ENCODE measurements around the gene CACNG3.
"Not testable (repeated sequence)": the region's sequence is repeated elsewhere in the genome, so short reads cannot be mapped to it uniquely, and the experiment has no call there.

Gene CACNG3

DNA sequence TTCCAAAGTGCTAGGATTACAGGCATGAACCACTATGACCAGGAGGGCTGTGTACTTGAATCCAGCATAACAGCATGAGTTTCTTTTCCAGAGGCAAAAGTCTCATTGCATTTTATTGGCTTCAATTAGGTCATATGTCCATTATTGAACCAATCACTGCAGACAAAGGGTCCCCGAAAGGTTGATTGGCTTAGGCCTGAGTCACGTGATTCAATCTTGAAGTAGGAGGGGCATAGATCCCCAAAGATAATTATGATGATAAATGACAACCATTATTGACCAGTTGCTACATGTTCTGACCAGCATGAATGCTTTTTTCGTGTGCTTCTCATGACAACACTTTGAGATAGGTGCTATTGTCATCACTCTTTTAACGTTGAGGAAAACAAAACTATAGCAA lies 25.3 kb downstream of the CACNG3 start:
- DNase-seq: no peak

DNA sequence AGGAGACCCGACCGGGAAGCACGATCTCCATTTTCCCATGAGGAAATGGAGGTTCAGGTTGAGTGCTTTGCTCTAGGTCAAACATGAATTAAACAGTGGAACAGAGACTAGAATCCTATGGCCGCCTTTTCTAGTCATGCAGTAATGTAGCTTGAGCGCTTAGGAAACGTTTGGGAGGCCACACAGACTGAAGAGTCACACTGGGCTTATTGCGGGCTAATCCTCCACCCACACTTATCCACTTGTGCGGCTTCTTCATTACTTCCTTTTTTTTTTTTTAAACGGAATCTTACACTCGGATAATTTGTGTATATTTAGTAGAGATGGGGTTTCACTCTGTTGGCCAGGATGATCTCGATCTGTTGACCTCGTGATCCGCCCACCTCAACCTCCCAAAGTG lies 26.0 kb downstream of the CACNG3 start:
- no peak for DNase-seq

DNA sequence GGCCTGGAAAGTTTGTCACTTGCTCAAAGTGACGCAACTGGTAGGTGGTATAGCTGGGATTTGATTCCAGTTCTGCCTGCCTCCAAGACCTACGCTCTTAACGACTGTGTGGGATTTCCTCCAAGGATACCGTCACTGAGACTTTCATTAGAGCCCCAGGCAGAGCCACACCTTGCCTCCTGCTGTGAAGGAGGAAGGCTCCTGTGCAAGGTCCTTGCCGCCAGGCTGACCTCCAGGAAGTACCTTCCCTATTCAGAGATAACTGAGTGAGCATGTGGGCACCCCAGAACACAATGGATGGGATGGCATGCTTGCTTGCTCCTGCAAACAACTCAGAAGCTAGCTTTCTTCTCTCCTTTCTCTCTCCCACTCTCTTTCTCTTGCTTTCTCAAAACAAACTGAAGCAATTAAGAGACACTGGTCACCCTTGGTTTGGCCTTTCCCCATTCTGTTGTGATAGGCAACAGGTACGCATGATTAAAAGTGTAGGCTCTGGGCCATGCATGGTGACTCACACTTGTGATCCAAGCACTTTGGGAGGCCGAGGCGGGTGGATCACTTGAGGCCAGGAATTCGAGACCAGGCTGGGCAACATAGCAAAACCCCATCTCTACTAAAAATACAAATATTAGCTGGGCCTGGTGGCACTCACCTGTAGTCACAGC lies 30.7 kb downstream of the CACNG3 start:
- no peak for DNase-seq

DNA sequence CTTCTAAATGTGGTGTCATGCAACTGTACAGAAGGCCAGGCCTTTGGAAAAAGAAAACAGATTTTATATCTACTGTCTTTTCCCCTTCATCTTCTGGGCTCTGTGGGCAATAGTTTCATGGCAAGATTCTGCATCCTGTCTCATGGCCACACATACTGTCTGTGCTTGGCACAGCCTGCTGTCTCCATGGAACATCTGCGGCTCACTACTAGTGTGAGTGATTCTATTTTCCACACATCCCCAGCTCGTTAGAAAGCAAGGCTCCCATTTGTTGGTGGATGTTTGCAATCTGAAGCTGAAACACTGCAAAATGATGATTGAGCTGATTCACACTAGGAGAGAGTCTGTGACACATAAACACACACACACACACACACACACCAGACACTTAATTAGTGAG lies 32.4 kb downstream of the CACNG3 start:
- no peak for DNase-seq

DNA sequence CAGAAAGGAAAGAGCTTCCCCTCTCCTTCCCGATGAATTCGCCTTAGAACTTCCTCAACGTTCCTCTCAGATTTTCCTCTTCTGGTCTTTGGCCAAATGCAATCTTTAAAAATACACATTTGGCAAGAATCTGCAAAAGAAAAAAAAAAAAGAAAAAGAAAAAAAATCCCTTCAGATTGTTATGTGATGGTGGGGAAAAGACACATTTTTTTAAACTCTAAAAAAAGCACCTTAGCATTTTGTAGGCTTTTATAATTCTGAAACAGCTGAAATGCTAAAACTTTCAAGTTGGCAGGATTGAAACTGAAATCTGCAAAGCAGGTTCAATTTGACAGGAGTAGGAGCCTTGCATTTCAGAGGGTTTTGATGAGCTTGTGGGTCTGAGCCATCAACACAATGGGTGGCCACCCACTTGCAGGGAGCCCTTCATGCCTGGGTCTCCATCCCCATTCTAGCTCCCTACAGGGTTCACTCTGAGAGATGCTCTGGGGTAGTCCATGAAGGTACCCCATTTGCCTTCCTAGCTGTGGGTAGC lies 33.1 kb downstream of the CACNG3 start:
- no peak for DNase-seq

DNA sequence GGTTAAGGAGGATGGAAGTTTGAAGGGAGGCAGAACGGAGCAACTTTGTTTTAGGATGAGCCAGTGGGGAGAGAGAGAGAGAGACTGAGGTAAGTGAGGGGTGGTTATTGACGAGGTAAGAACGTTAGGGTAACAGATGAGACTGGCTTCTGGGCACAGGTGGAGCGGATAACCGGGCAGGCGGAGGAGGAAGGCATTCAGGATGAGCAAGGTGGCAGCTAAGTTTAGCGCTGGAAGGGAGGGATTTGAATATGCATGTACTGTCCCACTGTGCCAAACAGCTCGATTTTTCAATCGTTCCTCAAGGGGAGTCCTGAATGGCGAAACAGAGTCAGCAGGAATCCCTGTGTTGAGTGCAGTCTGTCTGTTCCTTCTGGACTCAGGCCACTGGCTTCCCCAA lies 35.8 kb downstream of the CACNG3 start:
- DNase-seq: no peak

DNA sequence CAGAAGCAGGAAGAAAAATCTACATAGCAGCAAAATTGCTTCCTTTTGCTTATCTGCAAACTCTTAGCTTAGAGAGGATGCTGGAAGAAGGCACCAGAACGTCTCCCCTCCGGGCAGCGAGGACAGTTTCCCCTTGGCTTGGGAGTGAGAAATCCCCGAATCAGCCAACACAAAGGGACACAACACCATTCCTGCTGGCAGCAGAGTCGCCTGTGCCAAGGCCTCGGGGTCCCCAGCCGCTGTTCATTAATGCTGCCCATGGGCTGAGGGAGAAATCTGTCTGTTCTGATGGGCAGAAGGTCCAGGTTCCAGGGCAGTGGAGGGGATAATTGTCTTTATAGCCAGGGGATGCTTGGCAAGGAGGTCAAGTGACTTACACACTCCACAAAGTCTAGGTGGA lies 38.0 kb downstream of the CACNG3 start:
- no peak for DNase-seq

DNA sequence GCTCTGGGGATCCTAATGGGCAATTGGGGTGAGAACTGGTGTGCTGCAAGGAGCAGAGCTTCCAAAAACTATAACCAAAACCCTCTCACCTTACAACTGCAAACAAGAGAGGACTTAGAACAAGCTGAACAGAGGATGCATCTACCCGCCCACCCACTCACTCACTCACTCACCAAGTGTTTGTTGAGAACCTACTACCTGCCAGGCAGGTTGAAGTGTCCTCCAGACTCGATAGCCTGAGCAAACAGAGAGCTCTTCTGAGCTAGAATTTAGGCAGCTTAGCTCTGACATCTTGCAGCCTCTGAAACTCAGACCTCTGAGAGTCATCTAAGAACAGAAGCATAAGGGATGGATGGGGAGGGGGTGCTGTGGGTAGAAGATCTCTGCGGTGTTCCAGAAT lies 41.2 kb downstream of the CACNG3 start:
- no peak for DNase-seq

DNA sequence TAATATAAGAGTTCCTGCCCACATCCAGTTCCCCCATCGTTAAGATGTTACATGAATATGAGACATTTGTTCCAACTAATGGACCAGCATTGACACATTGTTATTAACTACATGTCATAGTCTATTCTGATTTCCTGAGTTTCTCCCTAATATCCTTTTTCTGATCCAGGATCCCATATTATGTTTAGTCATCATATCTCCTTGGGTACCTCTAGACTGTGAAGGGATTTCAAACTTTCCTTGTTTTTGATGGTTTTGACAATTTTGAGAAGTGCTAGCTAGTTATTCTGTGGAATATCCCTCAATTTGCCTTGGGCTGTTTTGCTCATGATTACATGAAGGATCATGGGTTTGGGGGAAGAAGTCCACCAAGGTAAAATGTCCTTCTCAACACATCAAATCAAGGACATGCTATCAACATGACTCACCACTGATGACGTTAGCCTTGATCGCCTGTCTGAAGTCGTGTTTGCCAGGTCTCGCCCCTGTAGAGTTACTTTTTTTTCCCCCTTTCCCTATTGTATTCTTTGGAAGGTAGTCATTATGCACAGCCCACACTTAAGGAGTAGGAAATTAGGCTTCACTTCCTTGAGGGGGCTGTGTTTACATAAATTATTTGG lies 42.5 kb downstream of the CACNG3 start:
- DNase-seq: no peak

DNA sequence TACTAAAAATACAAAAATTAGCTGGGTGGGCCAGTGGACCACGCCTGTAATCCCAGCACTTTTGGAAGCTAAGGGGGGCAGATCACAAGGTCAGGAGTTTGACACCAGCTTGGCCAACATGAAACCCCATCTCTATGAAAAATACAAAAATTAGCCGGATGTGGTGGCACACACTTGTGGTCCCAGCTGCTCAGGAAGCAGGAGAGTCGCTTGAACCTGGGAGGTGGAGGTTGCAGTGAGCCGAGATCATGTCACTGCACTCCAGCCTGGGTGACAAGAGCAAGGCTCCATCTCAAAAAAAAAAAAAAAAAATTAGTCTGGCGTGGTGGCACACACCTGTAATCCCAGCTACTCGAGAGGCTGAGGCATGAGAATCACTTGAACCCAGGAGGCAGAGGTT lies 44.6 kb downstream of the CACNG3 start:
- not testable (repeated sequence) for DNase-seq

DNA sequence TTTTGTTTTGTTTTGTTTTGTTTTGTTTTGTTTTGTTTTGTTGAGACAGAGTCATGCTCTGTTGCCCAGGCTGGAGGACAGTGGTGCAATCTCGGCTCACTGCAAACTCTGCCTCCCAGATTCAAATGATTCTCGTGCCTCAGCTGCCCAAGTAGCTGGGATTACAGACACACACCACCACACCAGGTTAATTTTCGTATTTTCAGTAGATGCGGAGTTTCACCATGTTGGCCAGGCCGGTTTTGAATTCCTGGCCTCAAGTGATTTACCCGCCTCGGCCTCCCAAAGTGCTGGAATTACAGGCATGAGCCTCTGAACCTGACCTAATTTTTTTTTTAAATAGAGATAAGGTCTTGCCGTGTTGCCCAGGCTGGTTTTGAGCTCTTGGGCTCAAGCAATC lies 46.5 kb downstream of the CACNG3 start:
- DNase-seq: no peak

DNA sequence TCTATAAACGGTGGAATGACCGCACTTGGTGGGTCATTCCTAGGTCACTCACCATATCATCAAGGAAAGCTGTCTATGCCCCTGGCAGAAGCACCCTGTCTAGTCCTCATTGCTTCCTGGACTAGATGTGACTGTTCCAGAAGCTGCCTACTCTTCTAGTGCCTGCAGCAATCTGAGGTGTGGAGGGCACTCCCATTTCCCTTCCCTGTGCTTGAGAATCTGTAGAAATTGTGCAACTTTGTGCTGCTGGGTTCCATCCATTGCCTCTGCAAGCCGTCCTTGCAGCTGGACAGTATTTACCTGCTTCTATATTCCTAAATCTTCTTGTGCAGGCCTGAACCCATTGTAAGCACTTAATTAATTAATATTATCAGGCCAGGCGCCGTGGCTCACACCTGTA lies 52.1 kb downstream of the CACNG3 start:
- no peak for DNase-seq

DNA sequence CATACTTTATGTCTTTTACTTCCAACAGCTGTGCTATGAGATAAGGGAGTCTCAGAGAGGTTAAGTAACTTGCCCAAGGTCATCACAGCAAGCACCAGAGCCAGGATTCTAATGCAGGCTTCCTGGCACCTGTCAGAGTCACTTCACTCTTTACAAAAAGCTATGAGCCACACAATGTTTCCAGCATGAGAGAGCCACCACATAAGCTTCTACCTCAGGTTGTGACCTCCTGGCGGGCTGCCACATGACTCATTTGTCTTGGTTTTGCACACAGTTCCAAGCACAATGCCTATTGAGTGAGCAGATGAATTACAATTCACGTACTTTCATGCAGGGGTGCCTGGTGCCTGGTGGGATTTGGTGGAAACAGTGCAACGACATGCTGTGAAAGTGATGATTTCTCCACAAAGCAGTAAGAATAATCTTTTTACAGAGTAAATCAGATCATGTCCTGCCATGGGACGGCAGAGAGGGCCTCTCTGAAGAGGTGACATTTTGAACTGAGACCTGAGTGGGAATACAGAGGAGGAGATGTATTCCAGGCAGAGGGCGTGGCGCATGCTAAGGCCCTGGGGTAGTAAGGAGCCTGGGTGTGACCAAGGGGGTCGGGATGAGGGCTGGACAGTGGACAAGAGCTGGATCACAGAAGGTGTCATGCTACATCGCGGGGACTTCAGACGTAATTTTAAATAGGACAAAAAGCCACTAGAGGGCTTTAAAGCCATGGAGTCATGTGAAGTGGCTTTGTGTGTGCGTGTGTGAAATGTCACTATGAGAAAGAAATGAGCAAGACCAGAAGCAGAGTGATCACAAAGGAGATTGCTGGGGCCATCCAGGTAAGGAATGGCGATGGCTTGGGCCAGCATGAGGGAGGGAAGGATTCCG lies 53.4 kb downstream of the CACNG3 start:
- DNase-seq: peak; percentile 39

DNA sequence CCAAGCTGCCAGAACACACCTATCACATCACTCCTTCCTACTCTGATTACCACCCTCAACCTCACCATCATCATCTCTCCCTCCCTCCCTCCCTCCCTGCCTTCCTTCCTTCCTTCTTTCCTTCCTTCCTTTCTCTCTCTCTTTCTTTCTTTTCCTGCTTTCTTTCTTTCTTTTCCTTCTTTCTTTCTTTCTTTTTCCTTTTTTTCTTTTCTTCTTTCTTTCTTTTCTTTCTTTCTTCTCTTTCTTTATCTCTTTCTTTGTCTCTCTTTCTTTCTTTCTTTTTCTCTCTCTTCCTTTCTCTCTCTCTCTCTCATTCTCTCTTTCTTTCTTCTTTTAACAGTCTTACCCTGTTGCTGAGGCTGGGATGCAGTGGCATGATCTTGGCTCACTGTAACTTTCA lies 59.2 kb downstream of the CACNG3 start:
- DNase-seq: no peak

DNA sequence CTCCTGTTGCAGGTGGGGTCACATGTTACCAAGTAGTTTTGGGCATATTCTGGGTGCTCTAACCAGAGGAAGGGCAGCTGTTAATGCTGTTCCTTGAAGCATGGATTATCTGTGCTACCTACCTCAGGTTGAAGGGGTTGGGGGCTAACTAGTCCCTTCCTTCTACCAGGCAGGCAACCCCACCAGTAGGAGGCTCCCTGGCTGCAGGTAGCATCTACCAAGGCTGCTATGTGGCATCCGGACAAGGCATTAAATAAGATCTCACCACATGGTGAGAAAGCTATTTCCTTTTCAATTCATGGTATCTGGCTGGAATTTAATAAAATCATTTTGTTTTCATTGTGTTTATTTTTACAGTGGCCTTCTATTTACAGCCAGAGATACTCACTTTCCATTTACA lies 62.5 kb downstream of the CACNG3 start:
- no peak for DNase-seq

DNA sequence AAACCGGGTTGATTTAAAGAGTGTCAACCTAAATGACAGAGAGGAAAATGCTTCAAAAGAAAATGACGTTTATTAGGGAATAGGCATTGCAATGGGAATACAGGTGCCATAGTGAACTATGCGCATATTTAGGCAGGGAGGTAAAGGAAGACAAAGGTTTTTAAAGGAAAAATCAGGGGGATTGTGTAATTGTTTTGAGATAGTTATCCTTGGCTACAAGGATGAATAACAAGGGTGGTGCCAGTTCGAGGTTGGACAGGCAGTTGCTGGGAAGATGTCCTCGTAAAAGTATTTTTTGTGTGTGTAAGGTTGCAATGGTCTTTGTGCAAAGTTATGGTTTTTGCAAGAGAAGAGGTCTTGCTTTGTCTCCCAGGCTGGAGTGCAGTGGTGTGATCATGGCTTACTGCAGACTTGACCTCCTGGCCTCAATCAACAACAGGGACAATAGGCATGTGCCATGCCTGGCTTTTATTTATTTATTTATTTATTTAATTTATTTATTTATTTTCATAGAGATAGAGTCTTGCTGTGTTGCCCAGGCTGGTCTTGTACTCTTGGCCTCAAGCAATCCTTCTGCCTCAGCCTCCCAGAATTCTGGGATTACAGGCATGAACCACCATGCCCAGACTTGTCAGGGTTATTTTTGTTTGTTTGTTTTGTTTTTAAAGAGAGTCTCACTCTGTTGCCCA lies 63.1 kb downstream of the CACNG3 start:
- DNase-seq: no peak

DNA sequence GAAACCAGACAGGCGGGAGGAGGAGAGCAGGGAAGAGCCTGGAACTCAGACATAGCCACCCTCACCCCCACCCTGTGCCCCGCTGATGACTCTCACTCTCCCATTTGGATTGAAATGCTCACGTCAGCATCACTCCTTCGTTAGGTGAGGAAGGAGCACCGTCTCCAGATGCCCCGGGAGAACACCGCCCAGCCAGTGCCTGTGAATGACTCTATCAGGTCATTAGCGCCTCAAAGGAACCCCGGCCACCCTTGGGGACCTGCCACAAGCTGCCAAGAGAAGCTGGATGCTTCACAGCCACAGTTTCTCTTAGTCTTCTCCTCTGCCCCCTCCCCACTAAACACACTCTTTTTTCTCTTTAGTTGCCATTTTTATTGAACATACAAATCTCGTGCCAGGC lies 66.0 kb downstream of the CACNG3 start:
- no peak for DNase-seq

DNA sequence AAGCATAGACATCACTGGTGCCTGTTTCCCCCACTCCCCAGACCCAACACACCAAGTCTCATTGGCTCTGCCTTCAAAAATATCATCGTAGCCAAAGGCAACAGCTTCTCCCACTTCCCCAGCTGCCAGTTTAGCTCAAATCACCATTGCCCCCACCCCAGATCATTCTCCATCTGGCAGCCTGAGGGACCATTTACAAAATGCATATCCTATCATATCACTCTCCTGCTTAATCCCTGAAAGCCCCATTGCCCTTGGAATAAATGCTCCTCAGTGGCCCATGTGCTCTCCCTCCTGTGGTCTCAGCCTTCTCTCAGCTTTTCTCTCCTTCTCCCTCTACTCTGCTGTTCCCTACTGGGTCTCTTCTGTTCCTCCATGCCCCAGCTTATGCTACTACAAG lies 68.3 kb downstream of the CACNG3 start:
- DNase-seq: no peak

DNA sequence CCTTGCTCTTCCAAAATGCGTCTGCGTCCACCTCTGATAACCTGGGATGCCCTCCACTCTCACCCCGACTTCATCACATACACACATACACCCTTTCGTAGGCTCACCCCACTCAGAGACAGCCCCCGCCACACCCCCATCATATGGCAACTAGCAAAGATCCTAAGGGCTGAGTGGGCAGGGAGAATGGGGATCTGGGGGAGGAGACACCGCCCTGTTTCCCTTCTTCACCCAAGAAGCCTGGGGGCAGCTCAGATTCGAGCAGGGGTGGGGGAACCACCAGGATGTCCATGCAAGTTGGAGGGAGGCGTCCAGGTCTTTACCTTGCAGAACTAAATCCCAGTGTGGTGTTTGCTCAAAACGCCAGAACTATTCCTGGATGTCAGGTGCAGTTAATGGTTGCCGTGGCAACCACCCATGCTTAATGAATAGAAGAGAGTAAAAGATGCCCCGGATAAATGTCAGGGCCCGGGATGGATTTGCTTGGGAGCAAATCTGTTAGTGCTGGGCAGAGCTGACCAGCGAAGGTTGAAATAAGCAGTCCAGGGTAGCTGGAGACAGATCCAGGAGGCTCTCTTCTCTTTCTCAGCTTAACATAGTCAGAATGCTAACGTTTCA lies 72.8 kb downstream of the CACNG3 start:
- no peak for DNase-seq

DNA sequence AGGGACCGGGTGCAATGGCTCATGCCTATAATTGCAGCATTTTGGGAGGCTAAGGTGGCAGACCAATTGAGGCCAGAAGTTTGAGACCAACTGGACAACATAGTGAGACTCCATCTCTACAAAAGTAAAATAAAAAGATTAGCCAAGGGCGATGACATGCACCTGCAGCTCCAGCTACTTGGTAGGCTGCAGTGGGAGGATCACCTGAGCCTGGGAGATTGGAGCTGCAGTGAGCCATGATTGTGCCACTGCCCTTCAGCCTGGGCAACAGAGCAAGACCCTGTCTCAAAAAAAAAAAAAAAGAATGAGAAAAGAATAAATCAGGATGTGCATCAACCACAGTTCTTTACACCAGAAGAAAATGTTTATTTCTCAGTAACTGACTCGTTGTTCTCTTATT lies 76.0 kb downstream of the CACNG3 start:
- no peak for DNase-seq

DNA sequence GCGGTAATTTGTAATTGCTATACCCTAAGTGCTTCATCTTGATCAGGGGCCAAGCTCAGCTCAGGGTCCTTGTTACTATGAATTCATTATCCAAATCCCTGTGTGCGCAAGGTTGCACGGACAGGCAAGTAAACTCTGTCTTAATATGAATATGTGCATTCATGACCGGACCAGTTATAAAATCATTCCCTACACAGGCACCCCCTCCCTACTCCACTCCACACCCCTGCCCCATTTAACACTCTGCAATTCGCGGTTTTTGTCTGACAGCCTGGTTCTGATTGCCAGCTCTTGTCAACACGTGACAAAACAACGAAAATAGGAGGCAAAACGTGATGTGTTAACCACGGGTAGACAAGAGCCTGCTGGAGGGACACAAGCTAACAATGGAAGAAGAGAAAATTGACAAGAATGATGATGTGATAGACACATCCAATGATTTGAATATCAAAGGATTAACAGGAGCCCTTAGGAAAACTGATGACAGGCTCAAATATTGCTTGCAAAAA lies 76.5 kb downstream of the CACNG3 start:
- no peak for DNase-seq

DNA sequence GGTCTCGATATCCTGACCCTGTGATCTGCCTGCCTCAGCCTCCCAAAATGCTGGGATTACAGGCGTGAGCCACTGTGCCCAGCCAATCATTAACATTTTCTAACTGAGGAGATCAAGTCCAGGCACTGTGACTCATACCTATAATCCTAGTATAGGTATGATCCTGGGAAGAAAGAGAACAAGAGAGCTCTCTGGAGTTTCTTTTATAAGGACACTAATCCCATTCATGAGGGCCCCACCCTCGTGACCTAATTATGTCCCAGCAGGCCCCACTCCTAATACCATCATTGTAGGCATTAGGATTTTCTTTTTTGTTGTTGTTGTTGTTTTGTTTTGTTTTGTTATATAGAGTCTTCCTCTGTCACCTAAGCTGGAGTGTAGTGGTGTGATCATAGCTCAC lies 80.4 kb downstream of the CACNG3 start:
- DNase-seq: no peak

DNA sequence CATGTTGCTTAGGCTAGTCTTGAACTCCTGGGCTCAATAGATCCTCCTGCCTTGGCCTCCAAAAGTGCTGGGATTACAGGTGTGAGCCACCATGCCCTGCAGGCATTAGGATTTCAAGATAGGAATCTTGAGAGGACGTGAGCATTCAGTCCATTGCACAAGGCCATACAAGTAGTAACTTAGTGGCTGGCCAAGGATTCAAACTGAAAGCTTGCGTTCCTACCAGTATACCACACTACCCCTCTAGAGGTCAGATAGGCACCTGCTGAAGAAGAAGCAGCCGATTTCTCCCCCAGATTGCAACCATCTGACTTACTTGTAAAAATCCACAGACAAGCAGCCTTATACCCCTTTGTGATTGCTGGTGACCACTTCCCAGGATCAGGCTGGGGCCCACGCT lies 80.9 kb downstream of the CACNG3 start:
- DNase-seq: no peak

Data from hematopoietic multipotent progenitor cell treated with erythropoietin and hydrocortisone succinate and interleukin-3 and kit ligand, for 6 days (in vitro differentiated cells).